Ammon's horn (tissue), 1 donor: Measurements from ENCODE around the gene RETSAT.

Experiments used
- DNase-seq: peaks from one replicate; pipeline ENCODE4 v3.0.0-alpha.2; 2016; ENCODE audit warnings: low spot score

RETSAT gene

GRCh38 chr2:85307527-85307897, 46.8 kb downstream of the RETSAT start:
- no peak for DNase-seq

- no peak for DNase-seq
Measured at GRCh38 chr2:85303780-85304531, 50.4 kb downstream of the RETSAT start.

- peak; percentile 40 for DNase-seq
Measured at GRCh38 chr2:85302121-85302520, 52.2 kb downstream of the RETSAT start.
